Suprapubic skin (tissue), 4 donors: Measurements from ENCODE around the gene P2RY13. TPM values are rescaled to one million over a fixed set of nuclear protein-coding genes. Genes with fewer than 3 reads are reported as not detected.

Source experiments
- DNase-seq, 2 donors: peaks; one replicate each; pipeline ENCODE4 v3.0.0-alpha.2; 2019; ENCODE audit warnings: low spot score in 2 of 2
- H3K27ac ChIP-seq: fragments of 200-600 bp; sonication (generic); one replicate; pipeline ENCODE4 v1.5.1; 2019
- H3K27me3 ChIP-seq: fragments of 200-600 bp; sonication (generic); one replicate; pipeline ENCODE4 v1.5.1; 2019
- H3K36me3 ChIP-seq: fragments of 200-600 bp; sonication (generic); one replicate; pipeline ENCODE4 v1.5.1; 2019
- H3K4me1 ChIP-seq: fragments of 200-600 bp; sonication (generic); one replicate; pipeline ENCODE4 v1.5.1; 2019
- H3K4me3 ChIP-seq: fragments of 200-600 bp; sonication (generic); one replicate; pipeline ENCODE4 v1.5.1; 2019; ENCODE audit warnings: mild to moderate bottlenecking
- H3K9me3 ChIP-seq: fragments of 200-600 bp; sonication (generic); one replicate; pipeline ENCODE4 v1.5.1; 2019
- CTCF ChIP-seq, 2 donors: fragments of 200-600 bp in 1 of 2; fragments of 450-650 bp in 1 of 2; sonication (generic) in 1 of 2; IDR thresholded peaks; one replicate each; pipeline ENCODE4 v1.5.1; 2016 to 2019; ENCODE audit warnings: antibody characterized with exemption in 2 of 2, mild to moderate bottlenecking in 1 of 2, moderate library complexity in 1 of 2
- EP300 ChIP-seq: sonication (generic); formaldehyde crosslinking; IDR thresholded peaks from one replicate; pipeline ENCODE4 v1.6.1; 2017; ENCODE audit warnings: antibody characterized with exemption
- POLR2A ChIP-seq, 2 donors: fragments of 450-650 bp; IDR thresholded peaks; one replicate each; pipeline ENCODE4 v1.6.1; 2017; ENCODE audit warnings: antibody characterized with exemption in 2 of 2, mild to moderate bottlenecking in 2 of 2, moderate library complexity in 2 of 2
- POLR2AphosphoS5 ChIP-seq, 3 donors: sonication (generic); formaldehyde crosslinking; IDR thresholded peaks; one replicate each; pipeline ENCODE4 v1.6.1; 2017; ENCODE audit warnings: antibody characterized with exemption in 3 of 3
- WGBS: methylation state at CpG from one replicate; pipeline ENCODE4 v1.1.5; 2018; 5-methylcytosine and 5-hydroxymethylcytosine counted together
- total RNA-seq, 4 donors: library from RNA; depleted of rRNA; stranded (reverse); fragments of >200 nt; gene quantifications; one replicate each; pipeline ENCODE4 v1.1.0, GENCODE V29; 2016

P2RY13 gene
- total RNA-seq, 4 donors from 2014 or later = 0.53 to 3.4 (median 1.3) TPM

DNA sequence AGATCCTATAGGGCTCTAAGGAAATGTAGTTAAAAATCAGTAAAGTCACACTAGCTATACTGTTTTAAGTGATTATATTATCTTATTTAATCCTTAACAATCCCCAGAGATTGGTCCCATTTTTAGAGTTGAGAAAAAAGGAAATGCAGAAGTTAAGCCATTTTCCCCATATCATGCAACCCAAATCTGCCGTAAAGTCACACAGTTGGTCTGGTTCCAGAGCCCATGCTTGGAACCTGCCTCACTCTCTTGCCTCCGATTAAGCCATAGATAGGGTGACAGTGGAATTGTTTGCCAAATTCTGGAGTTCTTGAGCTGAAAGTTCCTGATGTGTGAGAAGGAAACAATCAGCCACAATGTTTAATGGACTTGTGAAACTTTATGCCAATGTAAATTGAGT lies 2.3 kb upstream of the P2RY13 start:
- Histone ChIP-seq H3K4me3 (no peak overlapping the region), H3K36me3 (no peaks in the 10 kb centered on the region), H3K27ac (no peak overlapping the region), H3K9me3 (no peaks in the 10 kb centered on the region), H3K4me1 (peaks cover 14% of the 10 kb centered on the region), H3K27me3 (no peaks in the 10 kb centered on the region)
- no peak for DNase-seq
- no peak for TF ChIP-seq POLR2A (IDR thresholded peaks at IDR 0.05)
- no peak for TF ChIP-seq POLR2AphosphoS5 (IDR thresholded peaks at IDR 0.05)
- TF ChIP-seq CTCF (IDR thresholded peaks at IDR 0.05) = no peak
- no peak for TF ChIP-seq EP300
- WGBS = 77% methylated on average over 2 of the region's 2 CpGs

- no peaks in the 10 kb centered on the region for H3K36me3 ChIP-seq
- peaks cover 14% of the 10 kb centered on the region for H3K4me1 ChIP-seq
- no peak overlapping the region for H3K27ac ChIP-seq
- H3K4me3 ChIP-seq = no peak overlapping the region
- TF ChIP-seq POLR2A (IDR thresholded peaks at IDR 0.05) = no peak
- no peak for TF ChIP-seq EP300
- no peak for TF ChIP-seq POLR2AphosphoS5 (IDR thresholded peaks at IDR 0.05)
- no peaks in the 10 kb centered on the region for H3K27me3 ChIP-seq
- no peaks in the 10 kb centered on the region for H3K9me3 ChIP-seq
- DNase-seq = no peak
Measured at GRCh38 chr3:151330899-151331298, 1.6 kb upstream of the P2RY13 start.

DNA sequence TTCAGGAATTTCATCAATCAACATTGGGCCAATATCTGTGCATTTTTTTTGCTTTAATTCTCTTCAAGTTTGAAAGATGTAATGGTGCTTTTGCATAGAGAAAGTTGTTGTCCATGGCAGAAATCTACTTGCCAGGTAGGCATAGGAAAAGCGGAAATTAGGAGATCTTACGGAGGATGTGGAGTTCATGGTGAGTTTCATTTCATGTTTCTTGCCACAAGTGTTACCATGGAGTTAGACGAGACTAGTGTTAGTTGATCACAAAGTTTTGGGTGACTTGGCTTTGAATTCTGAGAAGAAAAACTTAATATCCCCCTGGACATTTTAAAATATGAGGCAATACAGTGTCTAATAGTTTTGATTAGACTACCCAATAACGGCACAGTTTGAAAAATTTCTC lies 1.0 kb upstream of the P2RY13 start:
- H3K27me3 ChIP-seq = no peaks in the 10 kb centered on the region
- 77% methylated on average over 4 of the region's 4 CpGs for WGBS
- H3K9me3 ChIP-seq = no peaks in the 10 kb centered on the region
- peaks cover 14% of the 10 kb centered on the region for H3K4me1 ChIP-seq
- no peak for TF ChIP-seq POLR2A (IDR thresholded peaks at IDR 0.05)
- no peak for TF ChIP-seq POLR2AphosphoS5 (IDR thresholded peaks at IDR 0.05)
- TF ChIP-seq CTCF (IDR thresholded peaks at IDR 0.05) = no peak
- no peak overlapping the region for H3K4me3 ChIP-seq
- DNase-seq = no peak
- no peaks in the 10 kb centered on the region for H3K36me3 ChIP-seq
- H3K27ac ChIP-seq = no peak overlapping the region

- H3K27me3 ChIP-seq = no peaks in the 10 kb centered on the region
- DNase-seq = no peak
- H3K4me3 ChIP-seq = peak overlapping the region; percentile 38
- H3K4me1 ChIP-seq = peaks cover 14% of the 10 kb centered on the region
- H3K27ac ChIP-seq = peak overlapping the region; percentile 55
- no peaks in the 10 kb centered on the region for H3K9me3 ChIP-seq
- TF ChIP-seq CTCF (IDR thresholded peaks at IDR 0.05) (no peak), POLR2A (IDR thresholded peaks at IDR 0.05) (no peak), EP300 (no peak), POLR2AphosphoS5 (IDR thresholded peaks at IDR 0.05) (no peak)
- H3K36me3 ChIP-seq = no peaks in the 10 kb centered on the region
- WGBS = 28% methylated on average over 10 of the region's 10 CpGs
Measured at GRCh38 chr3:151328298-151328995, 902 bp downstream of the P2RY13 start.

GRCh38 chr3:151327571-151328198 lies 1.7 kb downstream of the P2RY13 start:
- TF ChIP-seq POLR2A (IDR thresholded peaks at IDR 0.05) (no peak), POLR2AphosphoS5 (IDR thresholded peaks at IDR 0.05) (no peak), CTCF (IDR thresholded peaks at IDR 0.05) (peak; percentile 22 to 43), EP300 (no peak)

More at GRCh38 chr3:151327571-151328198, 1.7 kb downstream of the P2RY13 start:
- H3K36me3 ChIP-seq = no peaks in the 10 kb centered on the region
- H3K9me3 ChIP-seq = no peaks in the 10 kb centered on the region
- H3K4me3 ChIP-seq = peak overlapping the region; percentile 38
- H3K27ac ChIP-seq = peak overlapping the region; percentile 55
- peaks cover 14% of the 10 kb centered on the region for H3K4me1 ChIP-seq
- DNase-seq = no peak
- no peaks in the 10 kb centered on the region for H3K27me3 ChIP-seq
- 11% methylated on average over 3 of the region's 3 CpGs for WGBS
